KMS-11 (cell line): Measurements from ENCODE around the gene POGLUT3.

Source experiments
- H2AFZ ChIP-seq: fragments of 200-600 bp; sonication (generic); 2 replicates; pipeline ENCODE4 v1.6.1; 2016; ENCODE audit warnings: antibody characterized with exemption, mixed run types, low read depth
- H3K27ac ChIP-seq: fragments of 200-600 bp; sonication (generic); 2 replicates; pipeline ENCODE4 v1.6.1; 2016; ENCODE audit warnings: mild to moderate bottlenecking, mixed run types
- H3K27me3 ChIP-seq: fragments of 200-600 bp; sonication (generic); 2 replicates; pipeline ENCODE4 v1.6.1; 2017; ENCODE audit warnings: mild to moderate bottlenecking, low read depth, mixed run types, moderate library complexity; ENCODE audit not compliant: insufficient read depth
- H3K36me3 ChIP-seq: fragments of 200-600 bp; sonication (generic); 2 replicates; pipeline ENCODE4 v1.6.1; 2017; ENCODE audit warnings: mild to moderate bottlenecking, mixed run types; ENCODE audit not compliant: insufficient read depth
- H3K4me1 ChIP-seq: fragments of 200-600 bp; sonication (generic); 2 replicates; pipeline ENCODE4 v1.6.1; 2016; ENCODE audit warnings: mild to moderate bottlenecking, low read depth, mixed run types; ENCODE audit not compliant: poor library complexity, severe bottlenecking
- H3K4me2 ChIP-seq: fragments of 200-600 bp; sonication (generic); 2 replicates; pipeline ENCODE4 v1.7.0; 2016; ENCODE audit warnings: mild to moderate bottlenecking, mixed run types
- H3K4me3 ChIP-seq: fragments of 200-600 bp; sonication (generic); IDR thresholded peaks from 2 replicates; pipeline ENCODE4 v1.6.1; 2017; ENCODE audit warnings: low read depth, low read length, mixed read lengths; ENCODE audit not compliant: insufficient read depth
- H3K79me2 ChIP-seq: fragments of 200-600 bp; sonication (generic); 2 replicates; pipeline ENCODE4 v1.6.1; 2016; ENCODE audit warnings: low read depth, mixed run types; ENCODE audit not compliant: insufficient read depth
- H3K9ac ChIP-seq: fragments of 200-600 bp; sonication (generic); 2 replicates; pipeline ENCODE4 v1.6.1; 2016; ENCODE audit warnings: mild to moderate bottlenecking, mixed run types
- H4K20me1 ChIP-seq: fragments of 200-600 bp; sonication (generic); 2 replicates; pipeline ENCODE4 v1.6.1; 2016; ENCODE audit warnings: mild to moderate bottlenecking, mixed run types; ENCODE audit not compliant: insufficient read depth
- CTCF ChIP-seq: fragments of 200-600 bp; sonication (generic); conservative IDR thresholded peaks from 2 replicates; pipeline ENCODE4 v1.6.1; 2017; ENCODE audit warnings: low read depth, mild to moderate bottlenecking, antibody characterized with exemption, low read length, moderate library complexity, mixed read lengths

The POGLUT3 gene

GRCh38 chr11:108524422-108524821 is 26.2 kb upstream of the POGLUT3 start:
- H3K36me3 ChIP-seq: no peaks in the 10 kb centered on the region
- H3K4me1 ChIP-seq: no peaks in the 10 kb centered on the region
- H4K20me1 ChIP-seq: no peaks in the 10 kb centered on the region
- H2AFZ ChIP-seq: no peak overlapping the region
- no peaks in the 10 kb centered on the region for H3K79me2 ChIP-seq
- no peak for TF ChIP-seq CTCF
- no peaks in the 10 kb centered on the region for H3K27me3 ChIP-seq
- H3K4me2 ChIP-seq: no peak overlapping the region
- H3K9ac ChIP-seq: no peak overlapping the region
- no peak overlapping the region for H3K4me3 ChIP-seq
- no peak overlapping the region for H3K27ac ChIP-seq

- TF ChIP-seq CTCF: no peak
- no peak overlapping the region for H3K27ac ChIP-seq
- H4K20me1 ChIP-seq: no peaks in the 10 kb centered on the region
- H3K79me2 ChIP-seq: no peaks in the 10 kb centered on the region
- H3K27me3 ChIP-seq: no peaks in the 10 kb centered on the region
- H3K9ac ChIP-seq: no peak overlapping the region
- no peak overlapping the region for H3K4me2 ChIP-seq
- no peak overlapping the region for H2AFZ ChIP-seq
- no peaks in the 10 kb centered on the region for H3K4me1 ChIP-seq
- H3K36me3 ChIP-seq: no peaks in the 10 kb centered on the region
- no peak overlapping the region for H3K4me3 ChIP-seq
Observed at GRCh38 chr11:108522318-108522717, 24.1 kb upstream of the POGLUT3 start.

DNA sequence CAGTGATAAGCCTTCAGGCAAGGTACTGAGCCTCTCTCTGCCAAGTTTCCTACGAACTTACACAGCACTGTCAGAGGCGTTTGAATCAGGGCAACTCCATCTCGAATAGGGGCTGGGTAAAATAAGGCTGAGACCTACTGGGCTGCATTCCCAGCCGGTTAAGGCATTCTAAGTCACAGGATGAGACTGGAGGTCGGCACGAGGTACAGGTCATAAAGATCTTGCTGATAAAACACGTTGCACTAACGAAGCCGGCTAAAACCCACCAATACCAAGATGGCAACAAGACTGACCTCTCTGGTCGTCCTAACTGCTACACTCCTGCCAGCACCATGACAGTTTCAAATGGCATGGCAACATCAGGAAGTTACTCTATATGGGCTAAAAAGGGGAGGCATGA is 20.4 kb upstream of the POGLUT3 start:
- no peak overlapping the region for H3K4me2 ChIP-seq
- TF ChIP-seq CTCF: no peak
- no peaks in the 10 kb centered on the region for H3K4me1 ChIP-seq
- H3K36me3 ChIP-seq: no peaks in the 10 kb centered on the region
- no peaks in the 10 kb centered on the region for H3K79me2 ChIP-seq
- H3K27me3 ChIP-seq: no peaks in the 10 kb centered on the region
- H3K9ac ChIP-seq: no peak overlapping the region
- H4K20me1 ChIP-seq: no peaks in the 10 kb centered on the region
- H3K27ac ChIP-seq: no peak overlapping the region
- no peak overlapping the region for H2AFZ ChIP-seq
- H3K4me3 ChIP-seq: no peak overlapping the region

DNA sequence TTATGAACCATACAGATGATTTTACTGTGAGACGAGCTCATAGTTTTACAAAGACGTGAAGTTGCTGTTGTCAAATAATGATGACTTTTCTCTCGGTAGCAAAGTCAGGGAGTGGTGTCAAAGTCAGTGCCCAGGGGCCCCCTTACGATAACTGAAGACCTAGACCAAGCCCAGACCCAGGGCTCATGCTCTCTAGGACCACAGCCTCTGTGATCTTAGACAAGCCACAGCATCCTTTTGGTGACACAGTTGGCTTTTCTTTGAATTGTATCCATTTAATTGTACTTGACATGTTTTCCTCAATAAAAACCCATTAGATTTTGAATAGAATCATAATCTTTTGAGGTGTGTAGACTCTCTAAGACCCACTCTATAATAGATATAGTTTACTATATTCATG is 17.9 kb upstream of the POGLUT3 start:
- Histone ChIP-seq H3K36me3 (no peaks in the 10 kb centered on the region), H3K4me2 (no peak overlapping the region), H3K9ac (no peak overlapping the region), H2AFZ (no peak overlapping the region), H4K20me1 (no peaks in the 10 kb centered on the region), H3K27ac (no peak overlapping the region), H3K27me3 (no peaks in the 10 kb centered on the region), H3K79me2 (no peaks in the 10 kb centered on the region), H3K4me1 (no peaks in the 10 kb centered on the region), H3K4me3 (no peak overlapping the region)
- no peak for TF ChIP-seq CTCF

DNA sequence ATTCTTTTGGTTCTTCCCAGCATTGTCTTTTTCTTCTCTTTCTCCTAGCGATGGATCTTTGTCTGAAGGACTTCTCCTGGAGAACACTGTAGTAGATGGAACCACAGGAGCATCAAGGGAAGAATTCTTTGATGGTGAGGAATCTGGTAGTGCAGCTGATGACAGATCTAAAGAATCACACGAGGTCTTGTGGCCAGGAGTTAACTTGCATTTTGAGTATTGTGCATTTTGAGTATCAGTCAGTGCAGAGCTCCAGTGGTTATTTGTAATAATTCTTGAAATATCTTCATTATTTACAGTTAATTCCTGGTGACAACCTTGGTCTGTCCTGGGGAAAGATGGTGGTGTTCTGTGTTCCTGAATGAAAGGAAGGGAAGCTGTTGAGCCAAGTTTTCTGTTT is 14.5 kb upstream of the POGLUT3 start:
- Histone ChIP-seq H3K4me1 (no peaks in the 10 kb centered on the region), H3K27ac (no peak overlapping the region), H4K20me1 (no peaks in the 10 kb centered on the region), H2AFZ (no peak overlapping the region), H3K9ac (no peak overlapping the region), H3K36me3 (no peaks in the 10 kb centered on the region), H3K27me3 (no peaks in the 10 kb centered on the region), H3K4me2 (no peak overlapping the region), H3K79me2 (no peaks in the 10 kb centered on the region), H3K4me3 (no peak overlapping the region)
- TF ChIP-seq CTCF: no peak
